HFFc6 (cell line): ENCODE measurements around the gene CHD2. TPM values are rescaled to one million over a fixed set of nuclear protein-coding genes. Genes with fewer than 3 reads are reported as not detected.

Experiments used
- DNase-seq: peaks from one replicate; pipeline ENCODE4 v3.0.0-alpha.2; 2018
- H3K27ac Mint-ChIP-seq: 2 replicates; pipeline ENCODE4 v1.8.0; 2020; ENCODE audit warnings: mild to moderate bottlenecking, mixed read lengths
- H3K27me3 Mint-ChIP-seq: 2 replicates; pipeline ENCODE4 v1.8.0; 2021; ENCODE audit warnings: mild to moderate bottlenecking, moderate library complexity, mixed read lengths; ENCODE audit not compliant: insufficient read depth
- H3K36me3 Mint-ChIP-seq: 2 replicates; pipeline ENCODE4 v1.8.0; 2021; ENCODE audit warnings: low read depth, mixed read lengths
- H3K4me1 Mint-ChIP-seq: 2 replicates; pipeline ENCODE4 v1.8.0; 2020; ENCODE audit warnings: low read depth, mixed read lengths
- H3K4me3 Mint-ChIP-seq: 2 replicates; pipeline ENCODE4 v1.8.0; 2020; ENCODE audit warnings: mild to moderate bottlenecking, moderate library complexity, mixed read lengths
- H3K9me3 Mint-ChIP-seq: 2 replicates; pipeline ENCODE4 v1.8.0; 2020; ENCODE audit warnings: mild to moderate bottlenecking, mixed read lengths
- total RNA-seq, 6 experiments: library from RNA; stranded (reverse); fragmentation: NEBNext Ultra II Directional; extraction: Animal tissue kit (Norgen Biotek cat#: 25700); gene quantifications; 2 replicates in 1 of 6; 3 replicates in 5 of 6; pipeline ENCODE4 v1.2.3, GENCODE V29; 2021
- TF ChIP-seq, protein P1 (sequence below): fragments of 200-600 bp; sonication (generic); IDR thresholded peaks from 2 replicates; pipeline ENCODE4 v1.5.0; 2021; ENCODE audit warnings: antibody characterized with exemption, mild to moderate bottlenecking

CHD2 gene
- total RNA-seq, 6 experiments from 2014 or later, result 47.5 to 65.3 (median 57.2) TPM

GRCh38 chr15:93012786-93013185 is 112.7 kb downstream of the CHD2 start:
- Mint-ChIP-seq H3K27me3 (peaks cover 12% of the 10 kb centered on the region), H3K36me3 (peaks cover 64% of the 10 kb centered on the region), H3K27ac (no peak overlapping the region; the same call in 1 of the 2 replicates), H3K4me3 (no peak overlapping the region), H3K4me1 (no peaks in the 10 kb centered on the region), H3K9me3 (no peaks in the 10 kb centered on the region)
- TF ChIP-seq, protein P1, sequence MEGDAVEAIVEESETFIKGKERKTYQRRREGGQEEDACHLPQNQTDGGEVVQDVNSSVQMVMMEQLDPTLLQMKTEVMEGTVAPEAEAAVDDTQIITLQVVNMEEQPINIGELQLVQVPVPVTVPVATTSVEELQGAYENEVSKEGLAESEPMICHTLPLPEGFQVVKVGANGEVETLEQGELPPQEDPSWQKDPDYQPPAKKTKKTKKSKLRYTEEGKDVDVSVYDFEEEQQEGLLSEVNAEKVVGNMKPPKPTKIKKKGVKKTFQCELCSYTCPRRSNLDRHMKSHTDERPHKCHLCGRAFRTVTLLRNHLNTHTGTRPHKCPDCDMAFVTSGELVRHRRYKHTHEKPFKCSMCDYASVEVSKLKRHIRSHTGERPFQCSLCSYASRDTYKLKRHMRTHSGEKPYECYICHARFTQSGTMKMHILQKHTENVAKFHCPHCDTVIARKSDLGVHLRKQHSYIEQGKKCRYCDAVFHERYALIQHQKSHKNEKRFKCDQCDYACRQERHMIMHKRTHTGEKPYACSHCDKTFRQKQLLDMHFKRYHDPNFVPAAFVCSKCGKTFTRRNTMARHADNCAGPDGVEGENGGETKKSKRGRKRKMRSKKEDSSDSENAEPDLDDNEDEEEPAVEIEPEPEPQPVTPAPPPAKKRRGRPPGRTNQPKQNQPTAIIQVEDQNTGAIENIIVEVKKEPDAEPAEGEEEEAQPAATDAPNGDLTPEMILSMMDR, result no peak
- no peak for DNase-seq

- Mint-ChIP-seq H3K27me3 (peaks cover 9% of the 10 kb centered on the region), H3K27ac (no peak overlapping the region), H3K4me1 (no peaks in the 10 kb centered on the region), H3K4me3 (no peak overlapping the region), H3K36me3 (peaks cover 73% of the 10 kb centered on the region), H3K9me3 (no peaks in the 10 kb centered on the region)
- TF ChIP-seq, protein P1, result no peak
- no peak for DNase-seq
These were observed 117.4 kb downstream of the CHD2 start for GRCh38 chr15:93017526-93017925.

- peak overlapping the region; percentile 5; the same call in 1 of the 2 replicates for H3K27ac Mint-ChIP-seq
- H3K36me3 Mint-ChIP-seq, result peaks cover 74% of the 10 kb centered on the region
- TF ChIP-seq, protein P1, result peak; percentile 31; the same call in 1 of the 2 replicates
- peaks cover 6% of the 10 kb centered on the region; the same call in 1 of the 2 replicates for H3K4me1 Mint-ChIP-seq
- no peak for DNase-seq
- no peaks in the 10 kb centered on the region for H3K9me3 Mint-ChIP-seq
- H3K4me3 Mint-ChIP-seq, result no peak overlapping the region
- peaks cover 4% of the 10 kb centered on the region for H3K27me3 Mint-ChIP-seq
These were observed 118.5 kb downstream of the CHD2 start for GRCh38 chr15:93018574-93018973.

DNA sequence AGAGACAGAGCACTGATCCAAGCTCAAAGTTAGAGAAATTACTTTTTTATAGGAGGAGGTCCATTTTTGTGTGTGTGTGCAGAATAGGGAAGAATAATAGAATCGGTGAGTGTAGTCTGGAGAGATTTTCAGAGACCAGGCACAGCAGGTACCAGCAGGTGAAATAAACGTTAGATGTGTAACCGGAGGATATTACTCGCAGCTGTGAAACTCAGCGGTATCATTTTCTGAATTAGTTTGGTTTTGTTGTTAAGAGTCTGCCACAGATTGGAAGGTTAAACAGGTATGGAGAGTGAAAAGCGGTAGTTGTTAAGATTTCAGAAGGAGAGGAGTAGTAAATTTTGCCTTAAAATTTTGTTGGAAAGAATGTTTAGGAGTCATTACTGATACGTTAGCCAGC is 119.0 kb downstream of the CHD2 start:
- DNase-seq, result no peak

DNA sequence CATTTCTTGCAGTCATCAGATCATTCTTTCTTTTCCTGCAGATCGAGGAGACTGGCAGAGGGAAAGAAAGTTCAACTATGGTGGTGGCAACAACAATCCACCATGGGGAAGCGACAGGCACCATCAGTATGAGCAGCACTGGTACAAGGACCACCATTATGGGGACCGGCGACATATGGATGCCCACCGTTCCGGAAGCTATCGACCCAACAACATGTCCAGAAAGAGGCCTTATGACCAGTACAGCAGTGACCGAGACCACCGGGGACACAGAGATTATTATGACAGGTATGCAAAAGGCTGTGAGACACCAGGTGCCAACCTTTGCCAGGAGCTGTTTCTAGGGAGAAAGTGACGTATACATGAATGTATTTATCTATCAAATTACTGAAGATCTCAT is 119.8 kb downstream of the CHD2 start:
- no peak overlapping the region for H3K4me3 Mint-ChIP-seq
- peaks cover 76% of the 10 kb centered on the region for H3K36me3 Mint-ChIP-seq
- TF ChIP-seq, protein P1, result no peak
- H3K9me3 Mint-ChIP-seq, result no peaks in the 10 kb centered on the region
- DNase-seq, result no peak
- peaks cover 7% of the 10 kb centered on the region for H3K27me3 Mint-ChIP-seq
- H3K27ac Mint-ChIP-seq, result no peak overlapping the region; the same call in 1 of the 2 replicates
- peaks cover 6% of the 10 kb centered on the region; the same call in 1 of the 2 replicates for H3K4me1 Mint-ChIP-seq

More for the DNA sequence above, 119.0 kb downstream of the CHD2 start:
- Mint-ChIP-seq H3K4me1 (peaks cover 6% of the 10 kb centered on the region; the same call in 1 of the 2 replicates), H3K9me3 (no peaks in the 10 kb centered on the region), H3K27me3 (peaks cover 4% of the 10 kb centered on the region), H3K27ac (no peak overlapping the region), H3K36me3 (peaks cover 76% of the 10 kb centered on the region), H3K4me3 (no peak overlapping the region)
- TF ChIP-seq, protein P1, result no peak
